LNCaP clone FGC (cell line): Measurements from ENCODE around the gene MYL3.

Experiments used
- DNase-seq: peaks from one replicate; pipeline ENCODE4 v3.0.0-alpha.2; 2011; ENCODE audit warnings: low read depth
- H3K4me3 ChIP-seq: 2 replicates; pipeline ENCODE4 v1.5.1; 2011; ENCODE audit warnings: mild to moderate bottlenecking, low read depth, low read length, control low read depth
- TF ChIP-seq, protein P1 (sequence below): IDR thresholded peaks from 2 replicates; pipeline ENCODE4 v1.5.1; 2012; ENCODE audit warnings: mild to moderate bottlenecking; ENCODE audit not compliant: control insufficient read depth, insufficient read depth; ENCODE audit errors: extremely low read depth

The MYL3 gene

DNA sequence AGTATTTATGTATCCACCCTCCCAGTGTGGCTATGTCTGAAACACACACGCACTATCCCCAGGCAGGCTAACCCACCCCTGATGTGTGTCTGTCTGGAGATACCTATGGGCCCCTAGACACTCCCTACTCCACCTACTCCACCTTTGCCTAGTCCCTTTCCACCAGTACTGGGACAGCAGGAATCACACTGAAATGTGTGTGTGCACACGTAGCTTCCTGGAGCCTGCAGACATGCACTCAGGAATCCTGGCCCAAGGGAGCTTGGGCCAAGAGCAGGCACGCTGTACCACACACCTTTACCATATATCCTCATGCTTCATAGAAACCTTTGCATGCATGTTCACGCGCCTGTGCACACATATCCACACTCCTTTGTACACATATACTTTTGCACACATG, 7.4 kb upstream of the MYL3 start:
- TF ChIP-seq, protein P1, sequence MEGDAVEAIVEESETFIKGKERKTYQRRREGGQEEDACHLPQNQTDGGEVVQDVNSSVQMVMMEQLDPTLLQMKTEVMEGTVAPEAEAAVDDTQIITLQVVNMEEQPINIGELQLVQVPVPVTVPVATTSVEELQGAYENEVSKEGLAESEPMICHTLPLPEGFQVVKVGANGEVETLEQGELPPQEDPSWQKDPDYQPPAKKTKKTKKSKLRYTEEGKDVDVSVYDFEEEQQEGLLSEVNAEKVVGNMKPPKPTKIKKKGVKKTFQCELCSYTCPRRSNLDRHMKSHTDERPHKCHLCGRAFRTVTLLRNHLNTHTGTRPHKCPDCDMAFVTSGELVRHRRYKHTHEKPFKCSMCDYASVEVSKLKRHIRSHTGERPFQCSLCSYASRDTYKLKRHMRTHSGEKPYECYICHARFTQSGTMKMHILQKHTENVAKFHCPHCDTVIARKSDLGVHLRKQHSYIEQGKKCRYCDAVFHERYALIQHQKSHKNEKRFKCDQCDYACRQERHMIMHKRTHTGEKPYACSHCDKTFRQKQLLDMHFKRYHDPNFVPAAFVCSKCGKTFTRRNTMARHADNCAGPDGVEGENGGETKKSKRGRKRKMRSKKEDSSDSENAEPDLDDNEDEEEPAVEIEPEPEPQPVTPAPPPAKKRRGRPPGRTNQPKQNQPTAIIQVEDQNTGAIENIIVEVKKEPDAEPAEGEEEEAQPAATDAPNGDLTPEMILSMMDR = no peak
- no peak for DNase-seq
- no peak overlapping the region for H3K4me3 ChIP-seq

DNA sequence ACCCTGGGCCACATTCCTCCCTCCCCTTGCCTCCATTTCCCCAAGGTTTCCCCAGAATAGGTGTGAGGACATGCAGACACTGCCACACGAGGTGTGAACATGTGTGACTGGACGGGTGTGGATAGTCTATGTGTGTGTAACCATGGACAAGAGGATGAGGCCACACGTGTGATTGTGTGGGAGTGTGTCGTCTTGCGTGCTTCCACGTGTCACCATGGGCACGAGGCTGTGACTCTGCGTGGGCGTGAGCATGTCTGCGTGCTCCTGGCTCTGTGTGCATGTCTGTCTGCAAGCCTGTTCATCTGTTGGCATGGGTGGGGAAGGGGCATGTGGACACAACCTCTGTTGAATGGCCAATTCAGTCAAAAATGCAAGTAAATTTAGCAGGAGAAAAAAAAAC, 6.2 kb upstream of the MYL3 start:
- H3K4me3 ChIP-seq = no peak overlapping the region
- no peak for DNase-seq
- TF ChIP-seq, protein P1 = no peak

DNA sequence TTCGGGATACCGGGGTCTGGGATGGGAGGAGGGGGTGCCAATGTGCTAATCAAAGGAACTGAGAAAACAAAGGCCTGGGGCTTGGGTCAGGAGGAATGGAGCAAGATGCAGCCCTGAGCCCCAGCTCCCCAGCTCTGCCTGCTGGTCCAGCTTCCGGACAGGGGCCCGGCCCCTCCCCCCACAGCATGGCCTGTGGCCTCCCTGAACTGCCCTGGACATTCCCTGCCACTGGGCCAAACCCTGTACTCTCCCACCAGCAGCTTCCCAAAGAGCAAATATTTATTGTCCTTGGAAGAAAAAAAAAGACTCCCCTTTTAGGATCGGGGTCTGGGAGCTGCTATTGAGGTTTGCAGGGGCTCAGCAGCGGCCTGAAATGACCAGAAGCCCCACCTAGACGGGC, 5.7 kb upstream of the MYL3 start:
- DNase-seq = no peak
- TF ChIP-seq, protein P1 = no peak

DNA sequence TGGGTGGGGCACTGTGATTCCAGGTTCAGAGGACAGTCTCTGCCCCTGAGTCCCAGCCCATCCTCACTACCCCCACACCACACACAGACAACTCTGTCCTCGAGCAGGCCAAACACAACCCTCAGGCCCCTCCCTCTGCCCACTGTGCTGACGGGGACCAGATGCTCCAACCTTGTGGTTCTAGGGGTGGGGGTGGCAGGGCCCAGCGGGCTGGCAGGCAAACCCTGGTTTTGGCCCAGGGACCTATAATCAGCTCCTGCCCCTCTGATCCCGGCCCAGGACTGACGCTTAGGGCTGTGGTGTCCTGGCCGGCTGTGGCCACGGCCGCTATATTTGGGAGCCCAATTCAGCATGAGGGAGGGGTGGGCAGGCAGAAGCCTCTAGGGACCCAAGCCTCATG, 5.0 kb upstream of the MYL3 start:
- TF ChIP-seq, protein P1 = no peak
- no peak for DNase-seq
- no peak overlapping the region for H3K4me3 ChIP-seq

More for the DNA sequence above, 5.7 kb upstream of the MYL3 start:
- H3K4me3 ChIP-seq = no peak overlapping the region

DNA sequence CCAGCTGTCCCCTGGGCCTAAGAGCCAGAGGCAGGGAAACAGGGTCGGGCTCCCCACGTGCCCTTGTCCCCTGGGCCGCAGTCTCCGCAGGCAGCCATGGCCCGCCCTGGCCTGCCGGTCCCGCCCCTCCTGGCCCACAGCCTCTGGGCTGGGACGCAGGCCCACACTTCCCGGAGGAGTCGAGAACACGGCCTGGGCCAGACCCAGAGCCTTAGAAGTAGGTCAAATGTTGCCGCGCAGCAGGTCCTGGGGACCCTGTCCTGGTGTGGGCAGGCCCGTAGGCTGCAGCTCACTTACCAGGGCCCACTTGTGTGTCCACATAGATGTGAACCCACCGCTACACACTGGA, 4.3 kb upstream of the MYL3 start:
- TF ChIP-seq, protein P1 = no peak
- DNase-seq = no peak
- H3K4me3 ChIP-seq = no peak overlapping the region

DNA sequence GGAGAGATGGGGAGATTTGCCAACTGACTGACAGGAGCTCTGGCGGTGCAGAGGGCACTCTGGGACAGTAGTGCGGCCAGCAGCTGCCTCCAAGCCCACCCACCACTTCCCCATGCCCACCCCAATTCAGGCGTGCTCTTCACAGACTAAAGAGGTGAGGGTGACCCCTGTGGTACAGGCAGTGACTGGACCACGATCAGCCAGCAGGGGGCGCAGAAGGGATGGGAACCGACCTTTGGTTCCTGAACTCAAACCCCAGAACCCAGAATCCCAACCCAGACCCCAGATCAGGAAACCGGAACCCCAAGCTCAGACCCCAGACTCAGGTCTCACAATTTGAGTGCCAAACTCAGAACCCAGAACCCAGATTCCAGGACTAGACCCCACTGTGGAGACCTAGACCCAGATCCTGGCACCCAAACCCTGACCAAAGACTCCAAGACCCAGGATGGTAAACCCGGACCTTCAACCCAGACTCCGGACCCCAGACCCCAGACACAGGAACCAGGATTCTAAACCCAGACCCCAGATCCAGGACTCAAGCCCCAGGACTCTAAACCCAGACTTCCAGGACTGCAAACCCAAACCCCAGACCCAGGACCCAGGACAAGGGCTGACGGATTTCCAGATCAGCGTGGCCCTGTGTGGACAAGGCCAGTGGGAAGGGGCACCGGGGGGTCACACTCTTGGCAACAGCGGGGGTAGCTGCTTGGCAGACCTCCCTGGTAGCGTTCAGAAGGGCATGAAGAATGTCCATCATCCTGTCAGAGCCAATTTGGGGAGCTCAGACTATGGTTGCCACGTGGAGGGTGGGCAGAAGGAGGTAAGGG, 3.7 kb upstream of the MYL3 start:
- no peak overlapping the region for H3K4me3 ChIP-seq
- TF ChIP-seq, protein P1 = peak; percentile 89
- DNase-seq = no peak
